ENCODE measurements around the gene INPP4A.
"Not testable (repeated sequence)": the region's sequence is repeated elsewhere in the genome, so short reads cannot be mapped to it uniquely, and the experiment has no call there.

The INPP4A gene

DNA sequence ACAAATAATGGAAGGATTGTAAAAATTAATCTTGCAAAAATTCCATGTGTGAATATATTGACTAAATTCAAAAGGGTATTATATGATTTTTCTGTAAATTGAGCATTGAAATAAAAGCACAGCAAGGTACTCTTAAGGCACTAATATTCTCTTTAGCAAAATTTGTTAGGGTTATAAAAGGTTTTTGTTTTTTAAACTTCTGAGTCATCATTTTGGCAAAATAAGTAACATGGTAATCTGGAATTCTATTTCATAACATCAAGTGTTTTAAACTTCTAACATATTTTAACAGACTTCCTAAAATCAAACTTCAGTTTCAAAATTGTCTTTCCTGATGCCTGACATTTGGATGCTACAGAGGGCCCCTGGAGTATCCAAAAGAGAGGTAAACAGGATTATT is 12.5 kb upstream of the INPP4A start:
- no peak for DNase-seq (ENCODE audit: low read depth, low spot score)
- H3K36me3 ChIP-seq (ENCODE audit: insufficient read depth, low read length) = no peaks in the 10 kb centered on the region
- TF ChIP-seq POLR2AphosphoS5 (IDR thresholded peaks at IDR 0.05; ENCODE audit: borderline replicate concordance, low read depth, low read length) = no peak
- no peak overlapping the region for H3K9ac ChIP-seq (ENCODE audit: insufficient read length)
- H3K4me3 ChIP-seq = no peak overlapping the region
- no peaks in the 10 kb centered on the region for H3K9me3 ChIP-seq (ENCODE audit: low read depth, low read length)
- no peak overlapping the region for H3K27ac ChIP-seq

DNA sequence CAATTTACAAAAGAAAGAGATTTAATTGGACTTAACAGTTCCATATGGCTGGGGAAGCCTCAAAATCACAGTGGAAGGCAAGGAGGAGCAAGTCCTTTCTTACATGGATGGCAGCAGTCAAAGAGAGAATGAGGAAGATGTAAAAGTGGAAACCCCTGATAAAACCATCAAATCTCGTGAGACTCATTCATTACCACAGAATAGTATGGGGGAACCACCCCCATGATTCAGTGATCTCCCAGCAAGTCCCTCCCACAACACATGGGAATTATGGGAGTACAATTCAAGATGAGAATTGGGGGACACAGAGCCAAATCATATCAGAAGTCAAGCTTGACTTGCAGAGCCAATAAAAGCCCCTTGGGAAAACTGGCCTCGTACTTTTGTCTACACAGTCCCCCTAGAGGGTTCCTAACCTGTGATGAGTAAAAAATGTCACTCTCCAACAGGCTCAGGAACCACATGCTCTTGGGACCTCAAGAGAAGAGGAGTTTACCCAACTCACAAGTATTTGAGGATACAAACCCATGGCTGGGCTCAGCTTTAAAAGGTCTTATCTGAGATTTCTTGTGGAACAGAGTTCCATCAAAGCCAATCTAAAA is 11.2 kb upstream of the INPP4A start:
- Histone ChIP-seq H3K36me3 (ENCODE audit: insufficient read depth, low read length) (no peaks in the 10 kb centered on the region), H3K9ac (ENCODE audit: insufficient read length) (no peak overlapping the region), H3K27ac (no peak overlapping the region), H3K4me3 (no peak overlapping the region), H3K9me3 (ENCODE audit: low read depth, low read length) (no peaks in the 10 kb centered on the region)
- no peak for TF ChIP-seq FOXP2 (optimal IDR thresholded peaks at IDR 0.05; ENCODE audit: control extremely low read depth, extremely low read length, insufficient read depth)
- no peak for TF ChIP-seq POLR2AphosphoS5 (IDR thresholded peaks at IDR 0.05; ENCODE audit: borderline replicate concordance, low read depth, low read length)
- no peak for TF ChIP-seq EZH2 (IDR thresholded peaks at IDR 0.05)
- no peak for DNase-seq (ENCODE audit: low read depth, low spot score)

DNA sequence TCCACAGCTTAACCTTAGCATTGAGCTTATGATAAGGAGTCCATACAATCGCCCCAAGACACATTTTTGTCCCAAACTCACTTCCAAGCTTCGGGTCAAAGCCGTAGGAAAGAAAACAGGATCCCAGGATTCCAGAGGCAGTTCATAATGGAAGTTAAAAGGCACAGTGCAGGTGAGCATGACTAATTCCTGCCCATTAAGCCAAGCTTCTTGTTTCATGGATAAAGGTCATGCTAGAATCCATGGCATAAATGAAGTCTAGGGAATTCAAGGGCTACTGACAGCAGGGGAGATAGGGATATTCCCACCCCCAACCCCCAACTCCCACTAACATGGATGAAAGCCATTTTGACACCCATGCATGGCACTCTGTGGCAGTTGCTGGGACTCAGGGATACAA is 10.2 kb upstream of the INPP4A start:
- no peak overlapping the region for H3K9ac ChIP-seq (ENCODE audit: insufficient read length)
- no peaks in the 10 kb centered on the region for H3K9me3 ChIP-seq (ENCODE audit: low read depth, low read length)
- no peak overlapping the region for H3K4me3 ChIP-seq
- no peak overlapping the region for H3K27ac ChIP-seq
- TF ChIP-seq FOXP2 (optimal IDR thresholded peaks at IDR 0.05; ENCODE audit: control extremely low read depth, extremely low read length, insufficient read depth) (no peak), EZH2 (IDR thresholded peaks at IDR 0.05) (no peak), POLR2AphosphoS5 (IDR thresholded peaks at IDR 0.05; ENCODE audit: borderline replicate concordance, low read depth, low read length) (no peak)
- no peaks in the 10 kb centered on the region for H3K36me3 ChIP-seq (ENCODE audit: insufficient read depth, low read length)
- no peak for DNase-seq (ENCODE audit: low read depth, low spot score)

DNA sequence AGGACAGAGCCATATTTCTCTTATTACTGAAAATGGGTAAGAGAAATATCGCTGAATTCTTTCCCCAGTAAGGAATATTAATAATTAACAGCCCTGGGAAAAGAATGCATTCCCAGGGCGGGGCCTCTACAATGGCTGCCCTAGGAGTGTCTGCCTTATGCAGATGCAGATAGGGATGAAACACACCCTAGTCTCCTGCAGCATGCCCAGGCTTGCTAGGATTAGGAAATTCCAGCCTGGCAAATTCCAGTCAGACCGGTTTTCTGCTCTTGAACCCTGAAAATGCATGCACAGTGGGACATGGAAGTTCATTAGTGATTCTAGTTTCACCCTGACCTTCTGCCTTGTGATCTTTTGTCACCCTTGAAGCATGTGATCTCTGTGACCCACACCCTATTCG is 9.0 kb upstream of the INPP4A start:
- H3K27ac ChIP-seq; DNase-seq (ENCODE audit: low read depth, low spot score); H3K9ac ChIP-seq (ENCODE audit: insufficient read length); H3K4me3 ChIP-seq; H3K36me3 ChIP-seq (ENCODE audit: insufficient read depth, low read length); H3K9me3 ChIP-seq (ENCODE audit: low read depth, low read length): not testable (repeated sequence)

DNA sequence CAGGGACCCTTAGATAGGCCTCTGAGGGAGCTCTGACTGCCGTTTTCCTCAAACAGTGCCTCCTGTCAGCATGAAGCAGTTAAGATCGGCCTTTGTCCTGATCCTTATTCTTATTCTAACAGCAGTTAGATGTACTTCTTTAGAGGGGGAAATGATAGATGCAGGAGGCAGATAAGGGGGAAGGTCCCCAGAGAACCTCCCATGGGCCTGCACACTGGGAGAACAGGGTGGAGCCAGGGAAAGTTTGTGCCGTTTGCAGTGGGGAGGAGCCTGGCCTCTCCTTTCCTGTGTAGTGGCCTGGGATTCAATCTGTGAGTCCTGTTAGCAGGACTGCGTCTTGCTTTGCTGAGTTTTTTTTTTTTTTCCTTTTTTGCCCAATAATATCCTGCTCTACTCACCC is 7.9 kb upstream of the INPP4A start:
- Histone ChIP-seq H3K4me3 (no peak overlapping the region), H3K27ac (no peak overlapping the region), H3K36me3 (ENCODE audit: insufficient read depth, low read length) (no peaks in the 10 kb centered on the region), H3K9ac (ENCODE audit: insufficient read length) (no peak overlapping the region), H3K9me3 (ENCODE audit: low read depth, low read length) (no peaks in the 10 kb centered on the region)
- no peak for DNase-seq (ENCODE audit: low read depth, low spot score)
- TF ChIP-seq EZH2 (IDR thresholded peaks at IDR 0.05) (no peak), POLR2AphosphoS5 (IDR thresholded peaks at IDR 0.05; ENCODE audit: borderline replicate concordance, low read depth, low read length) (no peak), FOXP2 (optimal IDR thresholded peaks at IDR 0.05; ENCODE audit: control extremely low read depth, extremely low read length, insufficient read depth) (no peak)

DNA sequence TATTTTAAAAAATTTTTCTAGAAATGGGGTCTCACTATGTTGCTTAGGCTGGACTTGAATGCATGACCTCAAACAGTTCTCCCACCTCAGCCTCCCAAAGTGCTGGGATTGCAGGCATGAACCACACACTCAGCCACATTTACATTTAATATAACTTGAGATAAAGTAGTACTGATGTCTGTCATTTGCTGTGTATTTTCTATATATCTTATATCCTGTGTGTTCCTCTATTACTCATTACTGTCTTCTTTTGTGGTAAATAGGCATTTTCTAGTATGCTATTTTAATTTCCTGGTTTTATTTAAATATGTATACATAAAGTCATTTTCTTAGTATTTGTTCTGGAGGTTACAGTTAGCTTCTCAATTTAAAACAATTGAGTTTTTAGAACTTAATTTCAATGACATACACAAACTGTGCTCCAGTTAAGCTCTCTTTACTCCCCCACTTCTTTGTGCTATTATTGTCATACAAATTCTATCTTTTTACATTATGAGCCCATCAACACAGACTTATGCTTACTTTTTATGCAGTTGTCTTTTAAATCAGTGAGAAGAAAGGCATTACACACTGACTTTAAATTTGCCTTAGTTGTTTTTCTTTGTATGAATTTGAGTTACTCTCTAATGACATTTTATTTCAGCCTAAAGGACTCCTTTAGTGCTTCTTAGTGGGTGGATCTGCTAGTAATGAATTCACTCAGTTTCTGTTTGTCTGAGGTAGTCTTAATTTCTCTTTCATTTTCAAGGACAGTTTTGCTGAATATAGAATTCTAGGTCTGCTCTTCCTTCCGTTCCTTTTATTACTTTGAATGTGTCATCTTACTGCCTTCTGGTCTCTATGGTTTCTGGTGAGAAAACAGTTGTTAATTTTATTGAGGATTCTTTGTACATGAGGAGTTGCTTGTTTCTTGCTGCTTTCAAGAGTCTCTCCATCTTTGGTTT is 6.2 kb upstream of the INPP4A start:
- no peak overlapping the region for H3K27ac ChIP-seq
- TF ChIP-seq FOXP2 (optimal IDR thresholded peaks at IDR 0.05; ENCODE audit: control extremely low read depth, extremely low read length, insufficient read depth) (no peak), POLR2AphosphoS5 (IDR thresholded peaks at IDR 0.05; ENCODE audit: borderline replicate concordance, low read depth, low read length) (no peak), EZH2 (IDR thresholded peaks at IDR 0.05) (no peak)
- H3K9ac ChIP-seq (ENCODE audit: insufficient read length) = no peak overlapping the region
- DNase-seq (ENCODE audit: low read depth, low spot score) = no peak
- no peaks in the 10 kb centered on the region for H3K9me3 ChIP-seq (ENCODE audit: low read depth, low read length)
- H3K36me3 ChIP-seq (ENCODE audit: insufficient read depth, low read length) = no peaks in the 10 kb centered on the region
- no peak overlapping the region for H3K4me3 ChIP-seq

DNA sequence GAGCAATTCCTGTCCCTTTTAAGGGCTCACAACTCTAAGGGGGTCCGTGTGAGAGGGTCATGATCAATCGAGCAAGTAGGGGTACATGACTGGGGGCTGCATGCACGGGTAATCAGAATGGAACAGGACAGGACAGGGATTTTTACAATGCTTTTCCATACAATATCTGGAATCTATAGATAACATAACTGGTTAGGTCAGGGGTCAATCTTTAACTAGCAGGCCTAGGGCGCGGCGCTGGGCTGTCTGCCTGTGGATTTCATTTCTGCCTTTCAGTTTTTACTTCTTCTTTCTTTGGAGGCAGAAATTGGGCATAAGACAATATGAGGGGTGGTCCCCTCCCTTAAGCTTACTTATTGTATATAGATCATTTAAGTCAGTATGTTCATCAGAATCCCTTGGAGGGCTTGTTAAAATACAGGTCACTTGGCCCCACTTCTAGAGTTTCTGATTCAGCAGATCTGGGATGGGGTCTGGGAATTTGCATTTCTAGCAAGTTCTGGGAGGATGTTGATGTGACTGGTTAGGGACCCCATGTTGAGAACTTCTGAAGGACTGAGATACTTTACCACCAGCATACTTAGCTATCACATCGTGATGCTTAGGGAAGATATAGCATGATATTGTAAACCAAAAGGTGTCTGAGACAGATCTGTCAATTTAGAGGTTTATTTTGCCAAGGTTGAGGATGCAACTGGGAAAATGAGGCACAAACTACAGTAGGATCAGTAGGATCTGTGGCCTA is 2.8 kb upstream of the INPP4A start:
- no peaks in the 10 kb centered on the region for H3K9me3 ChIP-seq (ENCODE audit: low read depth, low read length)
- H3K4me3 ChIP-seq = no peak overlapping the region
- no peak overlapping the region for H3K9ac ChIP-seq (ENCODE audit: insufficient read length)
- H3K36me3 ChIP-seq (ENCODE audit: insufficient read depth, low read length) = no peaks in the 10 kb centered on the region
- DNase-seq (ENCODE audit: low read depth, low spot score) = no peak
- TF ChIP-seq FOXP2 (optimal IDR thresholded peaks at IDR 0.05; ENCODE audit: control extremely low read depth, extremely low read length, insufficient read depth) = no peak
- TF ChIP-seq EZH2 (IDR thresholded peaks at IDR 0.05) = no peak
- TF ChIP-seq POLR2AphosphoS5 (IDR thresholded peaks at IDR 0.05; ENCODE audit: borderline replicate concordance, low read depth, low read length) = no peak
- H3K27ac ChIP-seq = no peak overlapping the region

DNA sequence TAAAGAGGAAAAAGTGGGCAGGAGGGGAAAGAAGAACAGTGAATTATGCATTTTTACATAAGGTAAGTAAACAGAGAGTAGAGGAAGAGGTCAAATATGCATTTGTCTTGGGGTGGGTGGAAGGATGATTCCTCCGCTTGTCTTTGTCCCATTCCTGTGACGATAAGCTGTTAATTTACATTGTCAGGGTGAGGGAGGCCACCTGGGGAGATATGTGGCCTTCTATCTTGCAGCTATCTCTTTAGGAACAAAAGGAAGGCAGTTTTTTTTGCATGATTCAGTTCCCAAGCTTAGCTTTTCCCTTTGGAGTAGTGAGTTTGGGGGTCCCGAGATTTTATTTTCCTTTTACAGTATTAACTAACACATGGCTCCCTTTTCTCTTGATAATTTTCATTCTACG is 2.2 kb upstream of the INPP4A start:
- H3K9ac ChIP-seq (ENCODE audit: insufficient read length) = no peak overlapping the region
- H3K27ac ChIP-seq = no peak overlapping the region
- DNase-seq (ENCODE audit: low read depth, low spot score) = no peak
- H3K4me3 ChIP-seq = no peak overlapping the region
- TF ChIP-seq POLR2AphosphoS5 (IDR thresholded peaks at IDR 0.05; ENCODE audit: borderline replicate concordance, low read depth, low read length) = no peak
- no peak for TF ChIP-seq FOXP2 (optimal IDR thresholded peaks at IDR 0.05; ENCODE audit: control extremely low read depth, extremely low read length, insufficient read depth)
- TF ChIP-seq EZH2 (IDR thresholded peaks at IDR 0.05) = no peak
- H3K9me3 ChIP-seq (ENCODE audit: low read depth, low read length) = no peaks in the 10 kb centered on the region
- H3K36me3 ChIP-seq (ENCODE audit: insufficient read depth, low read length) = no peaks in the 10 kb centered on the region
